HG02840 (cell line): Measurements from ENCODE around the gene GLG1.

Experiments
- ATAC-seq: cut with Tn5 transposase; IDR thresholded peaks from one replicate; pipeline ENCODE4 v1.9.1; 2021; ENCODE audit warnings: mild to moderate bottlenecking, moderate library complexity, moderate number of reproducible peaks; ENCODE audit not compliant: unreplicated experiment, low FRiP score

The GLG1 gene

GRCh38 chr16:74611721-74612120 lies 4.8 kb upstream of the GLG1 start:
- no peak for ATAC-seq

- ATAC-seq, result no peak
These were observed 2.0 kb upstream of the GLG1 start for GRCh38 chr16:74608944-74609343.

DNA sequence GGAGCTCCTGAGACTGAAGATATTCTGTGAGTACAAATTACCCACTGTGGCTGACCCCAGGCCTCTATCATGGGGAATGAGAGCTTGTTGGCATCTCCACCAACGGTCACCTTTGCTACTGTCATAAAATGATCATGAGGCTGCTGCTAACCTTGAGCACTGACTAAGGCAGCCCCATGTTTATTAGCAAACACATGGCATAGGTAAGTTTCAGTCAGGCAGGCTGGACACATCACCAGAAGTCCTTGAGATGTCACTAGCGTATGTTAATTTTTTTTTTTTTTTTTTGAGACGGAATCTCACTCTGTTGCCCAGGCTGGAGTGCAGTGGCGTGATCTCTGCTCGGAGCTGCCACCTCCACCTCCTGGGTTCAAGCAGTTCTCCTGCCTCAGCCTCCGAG lies 1.5 kb upstream of the GLG1 start:
- no peak for ATAC-seq

DNA sequence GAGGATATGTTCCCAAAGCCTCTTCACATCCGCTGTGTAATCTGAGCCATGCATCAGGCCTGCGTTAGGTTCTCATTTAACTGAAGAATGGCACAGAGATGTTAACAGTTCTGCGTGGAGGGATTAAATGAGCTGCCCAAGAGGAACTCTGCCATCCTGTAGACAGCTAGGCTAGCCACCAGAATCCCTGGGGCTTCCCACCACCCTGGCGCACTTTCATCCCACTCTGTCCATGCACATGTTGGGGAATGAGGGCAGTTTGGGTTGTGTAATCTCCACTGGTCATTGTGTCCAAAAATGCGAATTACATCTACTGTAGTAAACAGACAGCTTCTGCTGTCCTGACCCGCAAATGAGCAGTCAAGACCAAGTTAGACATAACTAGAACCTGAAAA lies 1.0 kb upstream of the GLG1 start:
- no peak for ATAC-seq

- ATAC-seq, result peak; percentile 28
These were observed 522 bp upstream of the GLG1 start for GRCh38 chr16:74607310-74607961.

- no peak for ATAC-seq
These were observed 981 bp downstream of the GLG1 start for GRCh38 chr16:74605746-74606520.

- ATAC-seq, result no peak
These were observed 1.6 kb downstream of the GLG1 start for GRCh38 chr16:74605332-74605731.

- ATAC-seq, result no peak
These were observed 3.1 kb downstream of the GLG1 start for GRCh38 chr16:74603848-74604247.

DNA sequence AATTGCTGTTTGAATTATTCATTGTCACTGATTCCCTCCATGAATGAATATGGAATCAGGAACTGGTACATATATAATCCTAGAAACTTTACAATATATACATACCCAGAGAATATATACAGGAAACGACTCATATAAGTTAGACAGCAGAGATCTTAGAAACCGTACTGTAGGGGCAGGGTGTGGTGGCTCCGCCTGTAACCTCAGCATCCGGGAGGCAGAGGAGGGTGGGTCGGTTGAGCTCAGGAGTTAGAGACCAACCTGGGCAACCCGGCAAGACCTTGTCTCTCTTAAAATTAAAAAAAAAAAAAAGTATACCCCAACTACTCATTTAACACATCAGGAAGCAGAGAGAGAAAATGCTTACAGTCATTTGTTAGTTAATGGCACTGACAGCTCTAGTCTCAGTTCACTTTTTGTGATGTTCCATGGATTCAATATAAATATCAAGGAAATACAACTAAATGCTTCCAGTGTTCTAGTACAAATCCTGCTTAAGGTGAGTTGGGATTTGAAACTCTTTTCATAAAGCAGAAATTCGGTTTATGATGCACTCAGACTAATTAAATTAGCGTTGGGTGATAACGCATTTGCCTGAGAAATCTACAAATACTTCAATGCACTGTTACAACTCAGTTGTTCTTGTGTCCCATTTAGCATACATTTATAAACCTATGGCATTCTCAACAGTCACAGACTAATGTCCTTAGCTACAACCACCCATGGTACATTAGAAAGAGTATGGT lies 5.6 kb downstream of the GLG1 start:
- ATAC-seq, result no peak

DNA sequence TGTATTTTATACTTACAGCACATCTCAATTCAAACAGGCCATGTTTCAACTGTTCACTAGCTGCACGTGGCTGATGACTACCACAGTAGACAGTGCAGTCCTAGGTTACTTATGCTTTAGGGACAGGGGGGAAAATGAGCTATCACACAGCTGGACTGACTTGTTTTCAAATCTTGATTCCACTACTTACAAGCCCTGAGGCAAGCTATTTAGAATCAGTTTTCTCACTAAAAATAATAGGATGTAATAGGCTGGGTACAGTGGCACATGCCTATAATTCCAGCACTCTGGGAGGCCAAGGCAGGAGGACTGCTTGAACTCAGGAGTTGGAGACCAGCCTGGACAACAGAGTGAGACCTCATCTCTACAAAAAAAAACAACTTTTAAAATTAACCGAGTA lies 10.3 kb downstream of the GLG1 start:
- no peak for ATAC-seq

GRCh38 chr16:74592847-74593246 lies 14.1 kb downstream of the GLG1 start:
- no peak for ATAC-seq

DNA sequence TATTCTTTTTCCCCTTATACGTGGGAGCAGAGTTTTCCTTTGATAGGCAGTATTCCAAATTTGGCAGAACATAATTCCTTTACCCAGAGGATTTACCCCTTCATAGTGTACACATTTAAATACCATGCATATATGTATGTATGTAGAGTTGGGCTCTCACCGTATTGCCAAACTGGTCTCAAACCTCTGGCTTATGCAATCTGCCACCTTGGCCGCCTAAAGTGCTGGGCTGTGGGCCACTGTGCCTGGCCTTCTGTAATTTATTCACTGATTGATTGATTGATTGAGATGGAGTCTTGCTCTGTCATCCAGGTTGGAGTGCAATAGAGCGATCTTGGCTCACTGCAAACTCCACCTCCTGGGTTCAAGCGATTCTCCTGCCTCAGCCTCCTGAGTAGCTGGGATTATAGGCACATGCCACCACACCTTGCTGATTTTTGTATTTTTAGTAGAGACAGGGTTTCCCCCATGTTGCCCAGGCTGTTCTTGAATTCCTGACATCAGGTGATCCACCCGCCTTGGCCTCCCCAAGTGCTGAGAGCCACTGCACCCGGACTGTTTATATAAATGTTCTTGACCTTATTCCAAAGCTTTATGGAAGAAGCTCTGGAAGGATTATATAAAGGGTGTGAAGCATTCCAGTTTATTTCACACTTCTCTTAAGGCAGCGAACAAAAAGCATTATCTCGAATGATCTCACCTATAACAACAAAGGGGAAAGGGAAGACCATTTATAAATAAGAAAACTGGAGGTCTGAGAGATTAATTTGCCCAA lies 14.9 kb downstream of the GLG1 start:
- no peak for ATAC-seq

GRCh38 chr16:74586948-74587347 lies 20.0 kb downstream of the GLG1 start:
- no peak for ATAC-seq

GRCh38 chr16:74585846-74586443 lies 21.0 kb downstream of the GLG1 start:
- ATAC-seq, result no peak

GRCh38 chr16:74583926-74584666 lies 22.8 kb downstream of the GLG1 start:
- ATAC-seq, result no peak

- ATAC-seq, result no peak
These were observed 23.9 kb downstream of the GLG1 start for GRCh38 chr16:74582970-74583369.

- ATAC-seq, result no peak
These were observed 26.1 kb downstream of the GLG1 start for GRCh38 chr16:74580833-74581232.

- no peak for ATAC-seq
These were observed 28.1 kb downstream of the GLG1 start for GRCh38 chr16:74578838-74579237.

DNA sequence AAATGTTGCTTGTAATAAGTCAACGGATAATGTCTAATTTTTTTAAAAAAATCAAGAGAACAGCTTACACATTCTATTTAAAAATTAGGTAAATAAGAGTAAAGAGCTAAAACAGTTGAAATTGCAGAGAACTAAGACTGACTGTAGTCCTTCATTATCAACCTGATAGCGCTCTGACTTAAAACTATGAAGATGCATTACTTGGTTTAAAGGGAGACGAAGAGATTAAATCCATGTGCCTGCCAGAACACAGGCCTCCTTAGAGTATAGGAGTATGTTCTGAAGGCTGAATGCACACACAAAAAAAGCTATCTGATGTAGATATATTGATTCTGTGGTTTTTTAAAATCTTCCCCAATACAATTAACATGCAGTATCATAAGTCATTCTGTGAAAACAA lies 28.5 kb downstream of the GLG1 start:
- ATAC-seq, result no peak

DNA sequence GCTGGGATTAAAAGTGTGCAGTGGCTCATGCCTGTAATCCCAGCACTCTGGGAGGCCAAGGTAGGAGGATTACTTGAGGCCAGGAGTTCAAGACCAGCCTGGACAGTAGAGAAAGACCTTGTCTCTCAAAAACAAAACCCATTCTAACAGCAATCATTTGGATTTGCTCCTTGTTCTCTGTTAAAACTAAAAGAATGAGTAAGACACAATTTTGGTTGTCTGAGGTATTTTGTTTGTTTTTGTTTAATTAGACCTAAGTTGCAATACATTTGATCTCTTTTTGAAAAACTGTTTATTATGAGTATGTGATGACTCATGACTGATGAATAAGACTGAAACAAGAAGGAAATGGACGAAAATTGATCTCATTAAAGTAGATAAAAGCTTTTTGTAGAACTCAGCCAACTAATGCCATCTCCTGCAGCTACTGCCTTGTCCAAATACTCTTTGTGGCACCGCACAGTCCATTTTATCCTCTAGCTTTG lies 29.0 kb downstream of the GLG1 start:
- ATAC-seq, result no peak
